ENCODE results near the gene RBM19. TPM values are rescaled to one million over a fixed set of nuclear protein-coding genes. Genes with fewer than 3 reads are reported as not detected.
A peak's percentile ranks its signal among the peaks of the same experiment; 100 is the strongest.

The RBM19 gene
- total and polyA plus RNA-seq, 4 donors: 7.9 to 18.7 (median 9.0) TPM

GRCh38 chr12:113912760-113913329, 53.3 kb downstream of the RBM19 start:
- H3K9ac ChIP-seq (ENCODE audit: low read depth in 1 of 2, low read length in 2 of 2): no peak overlapping the region
- no peaks in the 10 kb centered on the region for H3K4me1 ChIP-seq (ENCODE audit: control insufficient read depth in 4 of 4, insufficient read depth in 4 of 4, low read length in 3 of 4)
- peak; percentile 77 for TF ChIP-seq CTCF (IDR thresholded peaks at IDR 0.05; ENCODE audit: low read depth, low read length, missing input control)
- TF ChIP-seq RXRA (IDR thresholded peaks at IDR 0.05): no peak
- peak; percentile 82 to 87 for TF ChIP-seq RAD21 (IDR thresholded peaks at IDR 0.05)
- TF ChIP-seq JUND (IDR thresholded peaks at IDR 0.05): no peak
- TF ChIP-seq FOXA1 (IDR thresholded peaks at IDR 0.05): no peak
- no peak for TF ChIP-seq REST (IDR thresholded peaks at IDR 0.05)
- TF ChIP-seq HNF4A (conservative IDR thresholded peaks at IDR 0.05): no peak
- no peak for TF ChIP-seq EGR1 (IDR thresholded peaks at IDR 0.05; ENCODE audit: low read depth in 2 of 2)
- peak; percentile 76 for DNase-seq (ENCODE audit: low spot score)
- WGBS: 55% methylated on average over 13 of the region's 13 CpGs
- no peaks in the 10 kb centered on the region for H3K9me3 ChIP-seq (ENCODE audit: control insufficient read depth in 4 of 4, low read length in 3 of 4)
- peaks cover 2 to 58% (median 4%) of the 10 kb centered on the region in 4 donors for H3K36me3 ChIP-seq (ENCODE audit: control insufficient read depth in 4 of 4, insufficient read depth in 3 of 4, low read depth in 1 of 4, low read length in 3 of 4)
- H3K4me3 ChIP-seq (ENCODE audit: low read depth in 1 of 3, low read length in 3 of 3): no peak overlapping the region
- H3K27me3 ChIP-seq (ENCODE audit: control insufficient read depth in 4 of 4, insufficient read depth in 4 of 4, low read length in 3 of 4): no peaks in the 10 kb centered on the region
- H3K27ac ChIP-seq (ENCODE audit: low read depth in 1 of 2, low read length in 2 of 2): no peak overlapping the region

- Histone ChIP-seq H3K36me3 (ENCODE audit: control insufficient read depth in 4 of 4, insufficient read depth in 3 of 4, low read depth in 1 of 4, low read length in 3 of 4) (peaks cover 2 to 54% (median 4%) of the 10 kb centered on the region in 4 donors), H3K4me3 (ENCODE audit: low read depth in 1 of 3, low read length in 3 of 3) (no peak overlapping the region), H3K27ac (ENCODE audit: low read depth in 1 of 2, low read length in 2 of 2) (no peak overlapping the region), H3K9ac (ENCODE audit: low read depth in 1 of 2, low read length in 2 of 2) (no peak overlapping the region), H3K27me3 (ENCODE audit: control insufficient read depth in 4 of 4, insufficient read depth in 4 of 4, low read length in 3 of 4) (no peaks in the 10 kb centered on the region), H3K4me1 (ENCODE audit: control insufficient read depth in 4 of 4, insufficient read depth in 4 of 4, low read length in 3 of 4) (no peaks in the 10 kb centered on the region), H3K9me3 (ENCODE audit: control insufficient read depth in 4 of 4, low read length in 3 of 4) (no peaks in the 10 kb centered on the region)
- TF ChIP-seq TAF1 (conservative IDR thresholded peaks at IDR 0.05) (no peak), FOXA2 (IDR thresholded peaks at IDR 0.05) (no peak), RXRA (IDR thresholded peaks at IDR 0.05) (no peak), SP1 (IDR thresholded peaks at IDR 0.05) (no peak), YY1 (IDR thresholded peaks at IDR 0.05) (no peak)
- 96% methylated on average over 14 of the region's 14 CpGs for WGBS
- DNase-seq (ENCODE audit: low spot score): no peak
Measured at GRCh38 chr12:113911971-113912759, 54.0 kb downstream of the RBM19 start.
